HEK293 (cell line): ENCODE measurements around the gene OR4F17.
"Not testable (repeated sequence)": the region's sequence is repeated elsewhere in the genome, so short reads cannot be mapped to it uniquely, and the experiment has no call there.

Experiments used
- HOXA7 ChIP-seq: sonication (generic); formaldehyde crosslinking; IDR thresholded peaks from 2 replicates; pipeline ENCODE4 v1.8.1; 2022; ENCODE audit warnings: missing genetic modification reagents, borderline replicate concordance
- REST ChIP-seq: fragments of 450-650 bp; formaldehyde crosslinking; IDR thresholded peaks from 2 replicates; pipeline ENCODE4 v1.5.1; 2016; ENCODE audit warnings: missing biosample characterization, missing genetic modification characterization
- ZBTB8A ChIP-seq: fragments of 450-650 bp; formaldehyde crosslinking; IDR thresholded peaks from 2 replicates; pipeline ENCODE4 v1.5.1; 2016; ENCODE audit warnings: missing biosample characterization, missing genetic modification characterization
- ZNF23 ChIP-seq: fragments of 450-650 bp; formaldehyde crosslinking; IDR thresholded peaks from 2 replicates; pipeline ENCODE4 v1.5.1; 2016; ENCODE audit warnings: missing biosample characterization, missing genetic modification characterization, borderline replicate concordance
- ZNF274 ChIP-seq, 2 experiments: fragments of 200-500 bp in 1 of 2; fragments of 450-650 bp in 1 of 2; sonication (Bioruptor generic) in 1 of 2; formaldehyde crosslinking in 1 of 2; IDR thresholded peaks; 2 replicates each; pipeline versions ENCODE4 v1.5.1 to v1.6.1; 2014 to 2016; ENCODE audit warnings: borderline replicate concordance in 1 of 2, inconsistent platforms in 1 of 2, low read length in 1 of 2, missing biosample characterization in 1 of 2, missing genetic modification characterization in 1 of 2
- ZNF580 ChIP-seq: fragments of 450-650 bp; formaldehyde crosslinking; IDR thresholded peaks from 2 replicates; pipeline ENCODE4 v1.5.1; 2016; ENCODE audit warnings: missing biosample characterization, missing genetic modification characterization
- ZNF629 ChIP-seq: fragments of 450-650 bp; formaldehyde crosslinking; IDR thresholded peaks from 2 replicates; pipeline ENCODE4 v1.5.1; 2017; ENCODE audit warnings: missing biosample characterization, missing genetic modification characterization
- TF ChIP-seq, protein P1 (sequence below): fragments of 450-650 bp; formaldehyde crosslinking; IDR thresholded peaks from 2 replicates; pipeline ENCODE4 v1.5.1; 2016; ENCODE audit warnings: missing biosample characterization, missing genetic modification characterization

DNA sequence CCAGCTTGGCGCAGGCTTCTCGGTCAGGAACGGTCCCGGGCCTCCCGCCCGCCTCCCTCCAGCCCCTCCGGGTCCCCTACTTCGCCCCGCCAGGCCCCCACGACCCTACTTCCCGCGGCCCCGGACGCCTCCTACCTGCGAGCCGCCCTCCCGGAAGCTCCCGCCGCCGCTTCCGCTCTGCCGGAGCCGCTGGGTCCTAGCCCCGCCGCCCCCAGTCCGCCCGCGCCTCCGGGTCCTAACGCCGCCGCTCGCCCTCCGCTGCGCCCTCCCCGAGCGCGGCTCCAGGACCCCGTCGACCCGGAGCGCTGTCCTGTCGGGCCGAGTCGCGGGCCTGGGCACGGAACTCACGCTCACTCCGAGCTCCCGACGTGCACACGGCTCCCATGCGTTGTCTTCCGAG is 36.1 kb upstream of the OR4F17 start:
- TF ChIP-seq REST (tag by site-specific recombination); ZNF23 (tag by site-specific recombination); ZNF580 (tag by site-specific recombination); HOXA7 (CRISPR knock-in tag); ZNF274 (IDR thresholded peaks at IDR 0.05; ENCODE audit: low read length); ZNF274 (tag by site-specific recombination; IDR thresholded peaks at IDR 0.05; ENCODE audit: borderline replicate concordance); ZBTB8A (tag by site-specific recombination); ZNF629: not testable (repeated sequence)
- TF ChIP-seq, protein P1, sequence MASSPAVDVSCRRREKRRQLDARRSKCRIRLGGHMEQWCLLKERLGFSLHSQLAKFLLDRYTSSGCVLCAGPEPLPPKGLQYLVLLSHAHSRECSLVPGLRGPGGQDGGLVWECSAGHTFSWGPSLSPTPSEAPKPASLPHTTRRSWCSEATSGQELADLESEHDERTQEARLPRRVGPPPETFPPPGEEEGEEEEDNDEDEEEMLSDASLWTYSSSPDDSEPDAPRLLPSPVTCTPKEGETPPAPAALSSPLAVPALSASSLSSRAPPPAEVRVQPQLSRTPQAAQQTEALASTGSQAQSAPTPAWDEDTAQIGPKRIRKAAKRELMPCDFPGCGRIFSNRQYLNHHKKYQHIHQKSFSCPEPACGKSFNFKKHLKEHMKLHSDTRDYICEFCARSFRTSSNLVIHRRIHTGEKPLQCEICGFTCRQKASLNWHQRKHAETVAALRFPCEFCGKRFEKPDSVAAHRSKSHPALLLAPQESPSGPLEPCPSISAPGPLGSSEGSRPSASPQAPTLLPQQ, result not testable (repeated sequence)
